K562 (cell line): Measurements from ENCODE around the gene NR2F2. TPM values are rescaled to one million over a fixed set of nuclear protein-coding genes. Genes with fewer than 3 reads are reported as not detected.

ENCODE experiments used
- ATAC-seq: fragments of 200-7000 bp; cut with Tn5 transposase; 3 replicates; pipeline ENCODE4 v1.9.1; 2020; ENCODE audit warnings: moderate library complexity
- BruUV-seq: library from RNA; stranded (reverse); fragments of 400-500 nt; replicated peaks from 2 replicates; lab custom pipeline; 2021; lab: Mats Ljungman, UMichigan
- CTCF ChIA-PET: fragments of 300-600 bp; formaldehyde crosslinking; extraction: SDS; loops from one replicate; lab custom pipeline; 2021; ENCODE audit warnings: low intra/inter-chr PET ratio; lab: Yijun Ruan, JAX
- POLR2A ChIA-PET: fragments of 300-600, 350-650 bp; sonication (Branson Sonifier 250); formaldehyde crosslinking; extraction: SDS; loops from one replicate; lab custom pipeline; 2021; ENCODE audit warnings: antibody characterized with exemption, inconsistent platforms; lab: Yijun Ruan, JAX
- DNase-seq, 4 experiments: peaks; one replicate each; pipeline versions ENCODE4 v3.0.0 to v3.0.0-alpha.2; 2011 to 2018; ENCODE audit warnings: low spot score in 3 of 4, mixed read lengths in 3 of 4; ENCODE audit errors: extremely low read depth in 1 of 4
- FAIRE-seq: peaks from 2 replicates; lab custom pipeline; 2011; peaks lifted over from hg19 to GRCh38; lab: Jason Lieb, UNC
- H2AFZ ChIP-seq: 2 replicates; pipeline ENCODE4 v1.6.0; 2011; ENCODE audit warnings: low read depth, low read length, control low read depth, inconsistent platforms
- H3K27ac ChIP-seq: fragments of 200-600 bp; 3 replicates; pipeline ENCODE4 v1.8.0; 2011; ENCODE audit warnings: low read depth, mild to moderate bottlenecking, control low read depth, inconsistent platforms, low read length, moderate library complexity, mixed read lengths; ENCODE audit errors: extremely low read depth
- H3K27me3 ChIP-seq, 2 experiments: fragments of 300-600 bp in 1 of 2; 2 replicates in 1 of 2; 3 replicates in 1 of 2; pipeline versions ENCODE4 v1.6.0 to v1.8.0; 2011; ENCODE audit warnings: inconsistent platforms in 2 of 2, low read length in 2 of 2, mild to moderate bottlenecking in 1 of 2, mixed read lengths in 1 of 2, moderate library complexity in 1 of 2; ENCODE audit not compliant: control insufficient read depth in 2 of 2, insufficient read depth in 2 of 2
- H3K36me3 ChIP-seq: fragments of 300-600 bp; 3 replicates; pipeline ENCODE4 v1.8.0; 2011; ENCODE audit warnings: mild to moderate bottlenecking, low read length, inconsistent platforms; ENCODE audit not compliant: control insufficient read depth, insufficient read depth
- H3K4me1 ChIP-seq, 2 experiments: fragments of 200-600 bp in 1 of 2; replicated peaks in 1 of 2; 2 replicates in 1 of 2; 3 replicates in 1 of 2; pipeline versions ENCODE4 v1.5.1 to v1.8.0; 2011; ENCODE audit warnings: inconsistent platforms in 2 of 2, low read length in 2 of 2, mild to moderate bottlenecking in 1 of 2, mixed read lengths in 1 of 2, moderate library complexity in 1 of 2; ENCODE audit not compliant: control insufficient read depth in 2 of 2, insufficient read depth in 2 of 2
- H3K4me2 ChIP-seq: 2 replicates; pipeline ENCODE4 v1.6.1; 2011; ENCODE audit warnings: low read length, control low read depth, inconsistent platforms, mixed read lengths; ENCODE audit not compliant: insufficient read depth
- H3K4me3 ChIP-seq: fragments of 200-600 bp; sonication (generic), shearing (Covaris generic); 2 replicates; pipeline ENCODE4 v1.5.1; 2016; ENCODE audit warnings: control low read depth, inconsistent platforms
- H3K79me2 ChIP-seq: fragments of 200-600 bp; 3 replicates; pipeline ENCODE4 v1.8.0; 2011; ENCODE audit warnings: low read length, inconsistent platforms; ENCODE audit not compliant: control insufficient read depth, insufficient read depth
- H3K9ac ChIP-seq, 2 experiments: 2 replicates each; pipeline versions ENCODE4 v1.6.0 to v1.6.1; 2011; ENCODE audit warnings: low read depth in 2 of 2, low read length in 2 of 2, control low read depth in 1 of 2, inconsistent platforms in 1 of 2, mild to moderate bottlenecking in 1 of 2, mixed read lengths in 1 of 2; ENCODE audit not compliant: insufficient read depth in 1 of 2
- H3K9me1 ChIP-seq: one replicate; pipeline ENCODE4 v1.6.0; 2011; ENCODE audit warnings: inconsistent platforms, mild to moderate bottlenecking, low read length, moderate library complexity; ENCODE audit not compliant: control insufficient read depth, insufficient read depth
- H3K9me3 ChIP-seq: replicated peaks from 2 replicates; pipeline ENCODE4 v1.5.1; 2011; ENCODE audit warnings: low read depth, low read length, inconsistent platforms; ENCODE audit not compliant: control insufficient read depth, insufficient read depth
- H4K20me1 ChIP-seq: replicated peaks from 2 replicates; pipeline ENCODE4 v1.6.1; 2011; ENCODE audit warnings: low read length, inconsistent platforms, mixed read lengths; ENCODE audit not compliant: control insufficient read depth, insufficient read depth
- CEBPB ChIP-seq: fragments of 450-650 bp; IDR thresholded peaks from 2 replicates; pipeline ENCODE4 v1.6.1; 2016; ENCODE audit warnings: missing genetic modification characterization, missing compliant biosample characterization
- MEIS2 ChIP-seq: fragments of 450-650 bp; IDR thresholded peaks from 2 replicates; pipeline ENCODE4 v1.6.1; 2014; ENCODE audit warnings: mild to moderate bottlenecking; ENCODE audit not compliant: partially characterized antibody
- ZNF175 ChIP-seq: fragments of 200-800 bp; sonication (Bioruptor generic); IDR thresholded peaks from 2 replicates; pipeline ENCODE4 v1.6.1; 2016; ENCODE audit warnings: low read depth, mild to moderate bottlenecking, missing genetic modification characterization, missing compliant biosample characterization
- WGBS: fragments of 100-300 bp; shearing (Covaris generic); methylation state at CpG from one replicate; pipeline ENCODE4 v1.1.6; 2016; ENCODE audit warnings: low coverage, mixed read lengths; ENCODE audit not compliant: insufficient coverage; ENCODE audit errors: missing lambda C conversion rate; 5-methylcytosine and 5-hydroxymethylcytosine counted together
- in situ Hi-C: fragments of 300-500 bp; cut with MboI; formaldehyde crosslinking; loops from 4 replicates; pipeline ENCODE4 v1.15.0; 2018; ENCODE audit warnings: inconsistent platforms, mixed read lengths
- intact Hi-C: fragments of 100-400 bp; cut with micrococcal nuclease; formaldehyde crosslinking; loops from 2 replicates; pipeline ENCODE4 v1.14.2; 2022
- polyA plus RNA-seq, 8 experiments: library from polyadenylated mRNA; depleted of rRNA in 4 of 8; stranded (reverse) in 5 of 8; unstranded in 3 of 8; fragments of >200 nt; fragmentation: Nextera tagmentation in 2 of 8; fragmentation: Illumina TruSeq in 1 of 8; extraction: Ambion mirVana in 2 of 8; extraction: Trizol in 1 of 8; gene quantifications; 2 replicates each; pipeline versions ENCODE4 v1.2.1 to v1.2.3, GENCODE V29; 2011 to 2014; ENCODE audit warnings: inconsistent platforms in 1 of 8, missing spikeins in 1 of 8
- total RNA-seq, 7 experiments: library from RNA; depleted of rRNA in 6 of 7; stranded (reverse); fragments of >200 nt in 6 of 7; fragmentation: Illumina TruSeq in 2 of 7; extraction: Trizol in 2 of 7; gene quantifications; 2 replicates each; pipeline versions ENCODE4 v1.2.1 to v1.2.3, GENCODE V29; 2011 to 2021; ENCODE audit warnings: low replicate concordance in 1 of 7
- TF ChIP-seq, protein P1 (sequence below): sonication (generic); formaldehyde crosslinking; IDR thresholded peaks from 2 replicates; pipeline ENCODE4 v1.8.1; 2023; ENCODE audit warnings: mild to moderate bottlenecking, missing genetic modification reagents

The NR2F2 gene
- total and polyA plus RNA-seq, 9 of the 15 experiments (the other 6 are each of a cell fraction or from before 2014, with no cell fraction given): 6.0 to 51.8 (median 11.1) TPM

- Histone ChIP-seq H3K9me1 (peaks cover 3% of the 10 kb centered on the region), H3K9ac (peak overlapping the region; percentile 49 to 74; a peak in 3 of 4 replicates), H3K36me3 (no peaks in the 10 kb centered on the region), H3K27me3 (no peaks in the 10 kb centered on the region), H2AFZ (peak overlapping the region; percentile 91), H4K20me1 (no peaks in the 10 kb centered on the region), H3K4me3 (no peak overlapping the region), H3K9me3 (no peaks in the 10 kb centered on the region), H3K4me2 (peak overlapping the region; percentile 60), H3K79me2 (no peaks in the 10 kb centered on the region), H3K4me1 (peaks cover 15 to 44% of the 10 kb centered on the region in 2 experiments), H3K27ac (no peak overlapping the region; the same call in 2 of the 3 replicates)
- DNase-seq (no peak), ATAC-seq (no peak), FAIRE-seq (no peak)
- ChIA-PET POLR2A (interaction anchor here (0.9 to 1.9 kb wide), 5 partner anchors 9 to 35 kb away, joined by 3 to 6 read pairs (median 5); partner anchors contain the start of gene NR2F2), CTCF (interaction anchor here (0.7 kb wide), 1 partner anchor 1412 kb away, joined by 3 read pairs; no protein-coding TSS in a partner anchor)
- 89% methylated on average over 19 of the region's 31 CpGs for WGBS
- in situ Hi-C loops (loop anchor here (10.0 kb wide), 1 partner anchor 227 kb away; no protein-coding TSS in a partner anchor), intact Hi-C loops (loop anchor here (5.0 kb wide), 1 partner anchor 104 kb away; no protein-coding TSS in a partner anchor)
- TF ChIP-seq, protein P1, sequence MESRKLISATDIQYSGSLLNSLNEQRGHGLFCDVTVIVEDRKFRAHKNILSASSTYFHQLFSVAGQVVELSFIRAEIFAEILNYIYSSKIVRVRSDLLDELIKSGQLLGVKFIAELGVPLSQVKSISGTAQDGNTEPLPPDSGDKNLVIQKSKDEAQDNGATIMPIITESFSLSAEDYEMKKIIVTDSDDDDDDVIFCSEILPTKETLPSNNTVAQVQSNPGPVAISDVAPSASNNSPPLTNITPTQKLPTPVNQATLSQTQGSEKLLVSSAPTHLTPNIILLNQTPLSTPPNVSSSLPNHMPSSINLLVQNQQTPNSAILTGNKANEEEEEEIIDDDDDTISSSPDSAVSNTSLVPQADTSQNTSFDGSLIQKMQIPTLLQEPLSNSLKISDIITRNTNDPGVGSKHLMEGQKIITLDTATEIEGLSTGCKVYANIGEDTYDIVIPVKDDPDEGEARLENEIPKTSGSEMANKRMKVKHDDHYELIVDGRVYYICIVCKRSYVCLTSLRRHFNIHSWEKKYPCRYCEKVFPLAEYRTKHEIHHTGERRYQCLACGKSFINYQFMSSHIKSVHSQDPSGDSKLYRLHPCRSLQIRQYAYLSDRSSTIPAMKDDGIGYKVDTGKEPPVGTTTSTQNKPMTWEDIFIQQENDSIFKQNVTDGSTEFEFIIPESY (CRISPR knock-in tag): peak; percentile 67; the same call in 1 of the 2 replicates
- no peak for TF ChIP-seq ZNF175 (CRISPR knock-in tag)
- TF ChIP-seq MEIS2: peak; percentile 17
- TF ChIP-seq CEBPB (tag): 0 out of 2 replicates have a peak, but pooled peaks have one; percentile 15
- TSS peak; percentile 56 for BruUV-seq
These were observed 27.7 kb downstream of the NR2F2 start for GRCh38 chr15:96358001-96358801.
